ENCODE measurements around the gene STBD1. TPM values are rescaled to one million over a fixed set of nuclear protein-coding genes. Genes with fewer than 3 reads are reported as not detected.
A peak's percentile ranks its signal among the peaks of the same experiment; 100 is the strongest.

The STBD1 gene
- total RNA-seq (1 to 10 TPM in 6 of 7 donors, under 1 TPM in 1; 0.79 to 3.1 (median 2.1) TPM), polyA plus RNA-seq (under 1 TPM; 0.26 to 0.29 (median 0.26) TPM)
- long read RNA-seq, donor 1: 0 reads
- long read RNA-seq, donor 2, partial matches to known transcripts: 0 of 3 reads
- long read RNA-seq, donor 2, other reads (novel, unspliced or antisense): 0 of 3 reads

DNA sequence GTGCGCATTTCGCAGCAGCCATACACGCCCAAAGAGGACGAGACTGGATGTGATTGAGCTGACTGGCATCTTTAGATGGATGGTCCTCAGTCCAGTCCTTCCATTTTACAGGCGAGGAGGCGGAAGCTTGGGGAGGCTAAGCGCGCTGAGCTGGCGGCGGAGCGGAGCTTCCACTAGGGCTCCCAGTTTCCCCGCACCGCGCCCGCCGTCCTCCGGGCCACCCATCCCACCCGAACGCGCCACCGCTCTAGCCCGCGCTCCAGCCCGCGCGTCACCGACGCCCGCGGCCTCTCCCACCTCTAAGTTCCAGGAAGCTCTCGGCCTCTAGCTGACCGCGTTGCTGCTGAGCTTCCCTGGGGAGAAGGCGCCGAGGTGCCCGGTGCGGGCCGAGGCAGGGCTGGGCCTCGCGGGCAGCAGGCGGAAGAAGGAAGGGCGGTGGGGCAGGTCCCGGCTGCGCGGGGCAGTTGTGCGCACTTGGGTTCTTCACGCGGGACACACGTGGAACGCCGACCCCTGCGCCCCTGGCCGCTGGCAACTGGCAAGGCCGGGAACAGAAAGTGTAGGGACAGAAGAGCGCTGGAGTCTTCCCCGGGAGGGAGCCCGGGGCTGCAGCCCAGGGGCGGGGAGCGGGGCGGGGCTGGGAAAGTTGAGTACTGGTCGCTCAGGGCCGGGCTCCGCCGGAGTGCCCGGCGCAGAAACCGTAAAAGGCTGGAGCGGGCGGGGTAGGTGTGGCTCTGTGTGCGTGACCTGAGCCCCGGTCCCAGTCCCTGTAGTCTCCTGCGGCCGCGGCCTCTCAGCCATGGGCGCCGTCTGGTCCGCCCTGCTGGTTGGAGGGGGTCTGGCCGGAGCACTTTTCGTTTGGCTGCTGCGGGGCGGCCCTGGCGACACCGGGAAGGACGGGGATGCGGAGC lies at the start of gene STBD1:
Gene STBD1 (plus strand): TSS at position 763 of the 911 bp plus-strand sequence. CDS start 37 bp downstream, at position 800.
- TF ChIP-seq POLR2A (IDR thresholded peaks at IDR 0.05): no peak
- peak; percentile 55 to 84 (median 65) for TF ChIP-seq POLR2AphosphoS5 (IDR thresholded peaks at IDR 0.05)
- TF ChIP-seq, protein P1, sequence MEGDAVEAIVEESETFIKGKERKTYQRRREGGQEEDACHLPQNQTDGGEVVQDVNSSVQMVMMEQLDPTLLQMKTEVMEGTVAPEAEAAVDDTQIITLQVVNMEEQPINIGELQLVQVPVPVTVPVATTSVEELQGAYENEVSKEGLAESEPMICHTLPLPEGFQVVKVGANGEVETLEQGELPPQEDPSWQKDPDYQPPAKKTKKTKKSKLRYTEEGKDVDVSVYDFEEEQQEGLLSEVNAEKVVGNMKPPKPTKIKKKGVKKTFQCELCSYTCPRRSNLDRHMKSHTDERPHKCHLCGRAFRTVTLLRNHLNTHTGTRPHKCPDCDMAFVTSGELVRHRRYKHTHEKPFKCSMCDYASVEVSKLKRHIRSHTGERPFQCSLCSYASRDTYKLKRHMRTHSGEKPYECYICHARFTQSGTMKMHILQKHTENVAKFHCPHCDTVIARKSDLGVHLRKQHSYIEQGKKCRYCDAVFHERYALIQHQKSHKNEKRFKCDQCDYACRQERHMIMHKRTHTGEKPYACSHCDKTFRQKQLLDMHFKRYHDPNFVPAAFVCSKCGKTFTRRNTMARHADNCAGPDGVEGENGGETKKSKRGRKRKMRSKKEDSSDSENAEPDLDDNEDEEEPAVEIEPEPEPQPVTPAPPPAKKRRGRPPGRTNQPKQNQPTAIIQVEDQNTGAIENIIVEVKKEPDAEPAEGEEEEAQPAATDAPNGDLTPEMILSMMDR (IDR thresholded peaks at IDR 0.05 in 8 of 11, conservative IDR thresholded peaks at IDR 0.05 in 3 of 11): peak in 1 of 11 experiments; percentile 27
- Histone ChIP-seq H3K4me3 (peak within 1 kb of the TSS; percentile 64 to 91 (median 76)), H3K27ac (peak within 1 kb of the TSS; percentile 22 to 89 (median 85)), H3K9me3 (no peaks in the 10 kb centered on the region), H3K27me3 (replicated peaks in 1 of 7) (peaks cover 0 to 19% (median 0%) of the 10 kb centered on the region in 7 donors), H3K36me3 (peaks cover 0 to 10% (median 0%) of the 10 kb centered on the region in 6 donors), H3K4me1 (peaks cover 0 to 73% (median 27%) of the 10 kb centered on the region in 6 donors)
- 1 to 11% (median 1%) methylated on average over 42 to 85 of the region's 85 CpGs for WGBS, 5 donors
- DNase-seq: peak; percentile 91
- intact Hi-C loops (cut with DNase I; ENCODE audit: low total_unique reads): no loop called here

DNA sequence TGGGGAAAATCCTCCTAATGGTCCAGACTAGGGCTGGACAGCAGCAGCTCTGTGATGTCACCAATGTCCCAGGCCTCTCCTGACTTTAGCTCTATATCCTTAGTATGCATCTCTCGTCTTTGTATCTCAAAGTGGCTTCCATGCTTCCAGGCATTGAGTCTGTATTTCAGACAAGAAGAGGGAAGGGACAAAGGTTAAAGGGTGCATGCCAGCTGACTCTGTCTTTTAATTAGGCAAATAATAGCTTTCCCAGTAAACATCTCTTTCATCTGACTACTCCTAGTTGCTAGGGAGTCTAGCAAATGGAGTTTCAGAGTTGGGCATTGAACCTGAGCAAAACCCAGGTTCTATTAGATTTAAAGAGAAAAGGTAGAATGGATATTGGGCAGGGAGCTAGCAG lies 49.6 kb upstream of the STBD1 start:
- no peak overlapping the region for H3K27ac ChIP-seq
- intact Hi-C loops (cut with DNase I; ENCODE audit: low total_unique reads): no loop called here
- no peak for TF ChIP-seq POLR2A (IDR thresholded peaks at IDR 0.05)
- TF ChIP-seq POLR2AphosphoS5 (IDR thresholded peaks at IDR 0.05): no peak
- TF ChIP-seq, protein P1 (IDR thresholded peaks at IDR 0.05 in 8 of 11, conservative IDR thresholded peaks at IDR 0.05 in 3 of 11): no peak
- no peak for DNase-seq
- peaks cover 0 to 21% (median 3%) of the 10 kb centered on the region in 7 donors for H3K27me3 ChIP-seq (replicated peaks in 1 of 7)
- no peaks in the 10 kb centered on the region for H3K9me3 ChIP-seq
- 62 to 90% (median 72%) methylated on average over 1 of the region's 1 CpG for WGBS, 5 donors
- peaks cover 0 to 4% (median 2%) of the 10 kb centered on the region in 6 donors for H3K4me1 ChIP-seq
- no peak overlapping the region for H3K4me3 ChIP-seq
- no peaks in the 10 kb centered on the region for H3K36me3 ChIP-seq

DNA sequence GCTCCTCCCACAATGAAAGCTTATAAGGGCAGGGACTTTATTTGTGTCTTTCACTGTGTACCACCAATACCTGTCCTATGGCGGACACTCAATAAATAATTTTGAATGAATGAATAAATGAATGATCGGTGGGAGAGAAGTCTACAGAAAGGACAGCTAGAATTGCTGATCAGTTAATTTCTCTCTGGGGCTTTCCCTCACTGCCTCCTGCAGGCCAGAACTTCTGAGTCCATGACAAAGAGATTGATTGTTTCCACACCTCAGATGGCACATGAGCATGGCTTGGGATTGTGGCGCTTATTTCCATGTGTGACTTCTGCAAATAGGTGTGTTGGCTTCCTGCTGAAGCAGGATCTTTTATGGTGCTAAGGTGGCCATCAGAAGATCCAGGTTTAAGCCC lies 48.7 kb upstream of the STBD1 start:
- 90 to 96% (median 94%) methylated on average over 3 of the region's 3 CpGs for WGBS, 5 donors
- Histone ChIP-seq H3K4me1 (no peaks in the 10 kb centered on the region), H3K36me3 (no peaks in the 10 kb centered on the region), H3K27me3 (replicated peaks in 1 of 7) (peaks cover 0 to 14% (median 0%) of the 10 kb centered on the region in 7 donors), H3K9me3 (no peaks in the 10 kb centered on the region), H3K4me3 (no peak overlapping the region), H3K27ac (no peak overlapping the region)
- no peak for DNase-seq
- TF ChIP-seq, protein P1 (IDR thresholded peaks at IDR 0.05 in 8 of 11, conservative IDR thresholded peaks at IDR 0.05 in 3 of 11): no peak
- TF ChIP-seq POLR2A (IDR thresholded peaks at IDR 0.05) (no peak), POLR2AphosphoS5 (IDR thresholded peaks at IDR 0.05) (no peak)
- intact Hi-C loops (cut with DNase I; ENCODE audit: low total_unique reads): no loop called here

DNA sequence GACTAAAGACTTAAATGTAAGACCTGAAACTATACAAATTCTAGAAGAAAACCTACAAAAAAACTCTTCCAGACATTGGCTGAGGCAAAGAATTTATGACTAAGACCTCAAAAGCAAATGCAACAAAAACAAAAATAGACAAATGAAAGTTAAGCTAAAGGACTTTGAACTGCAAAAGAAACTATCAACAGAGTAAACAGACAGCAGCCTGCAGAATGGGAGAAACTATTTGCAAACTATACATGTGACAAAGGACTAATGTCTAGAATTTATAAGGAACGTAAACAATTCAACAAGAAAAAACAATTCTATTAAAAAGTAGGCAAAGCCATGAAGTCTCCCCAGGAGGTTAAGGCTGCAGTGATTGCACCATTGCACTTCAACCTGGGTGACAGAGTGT lies 46.0 kb upstream of the STBD1 start:
- peaks cover 0 to 8% (median 0%) of the 10 kb centered on the region in 7 donors for H3K27me3 ChIP-seq (replicated peaks in 1 of 7)
- intact Hi-C loops (cut with DNase I; ENCODE audit: low total_unique reads): no loop called here
- no peak overlapping the region for H3K27ac ChIP-seq
- H3K9me3 ChIP-seq: no peaks in the 10 kb centered on the region
- no peak overlapping the region for H3K4me3 ChIP-seq
- WGBS, 5 donors: 0 to 97% (median 50%) methylated on average over 1 of the region's 1 CpG
- H3K4me1 ChIP-seq: no peaks in the 10 kb centered on the region
- no peak for TF ChIP-seq POLR2AphosphoS5 (IDR thresholded peaks at IDR 0.05)
- TF ChIP-seq POLR2A (IDR thresholded peaks at IDR 0.05): no peak
- TF ChIP-seq, protein P1 (IDR thresholded peaks at IDR 0.05 in 8 of 11, conservative IDR thresholded peaks at IDR 0.05 in 3 of 11): no peak
- no peak for DNase-seq
- no peaks in the 10 kb centered on the region for H3K36me3 ChIP-seq
